ENCODE results near the gene PFDN1.

DNA sequence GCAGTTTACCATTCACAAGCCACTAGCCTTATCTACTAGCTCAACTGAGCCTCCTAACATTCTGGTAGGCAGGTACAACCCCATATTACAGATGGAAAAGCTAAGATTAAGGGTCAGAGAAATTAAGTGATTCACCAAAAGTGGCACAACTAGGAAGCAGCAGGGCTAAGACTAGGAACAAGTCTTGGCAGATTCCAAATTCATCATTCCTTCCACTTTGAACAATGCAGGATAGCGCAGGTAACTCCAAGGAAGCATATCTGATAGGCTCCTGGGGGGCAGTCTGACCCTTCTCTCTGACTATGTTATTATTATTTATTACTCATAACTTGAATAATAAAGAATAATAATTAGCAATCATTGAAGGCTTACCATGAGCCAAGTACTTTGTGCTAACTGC, 35.0 kb upstream of the PFDN1 start:
- TF ChIP-seq, protein P1, sequence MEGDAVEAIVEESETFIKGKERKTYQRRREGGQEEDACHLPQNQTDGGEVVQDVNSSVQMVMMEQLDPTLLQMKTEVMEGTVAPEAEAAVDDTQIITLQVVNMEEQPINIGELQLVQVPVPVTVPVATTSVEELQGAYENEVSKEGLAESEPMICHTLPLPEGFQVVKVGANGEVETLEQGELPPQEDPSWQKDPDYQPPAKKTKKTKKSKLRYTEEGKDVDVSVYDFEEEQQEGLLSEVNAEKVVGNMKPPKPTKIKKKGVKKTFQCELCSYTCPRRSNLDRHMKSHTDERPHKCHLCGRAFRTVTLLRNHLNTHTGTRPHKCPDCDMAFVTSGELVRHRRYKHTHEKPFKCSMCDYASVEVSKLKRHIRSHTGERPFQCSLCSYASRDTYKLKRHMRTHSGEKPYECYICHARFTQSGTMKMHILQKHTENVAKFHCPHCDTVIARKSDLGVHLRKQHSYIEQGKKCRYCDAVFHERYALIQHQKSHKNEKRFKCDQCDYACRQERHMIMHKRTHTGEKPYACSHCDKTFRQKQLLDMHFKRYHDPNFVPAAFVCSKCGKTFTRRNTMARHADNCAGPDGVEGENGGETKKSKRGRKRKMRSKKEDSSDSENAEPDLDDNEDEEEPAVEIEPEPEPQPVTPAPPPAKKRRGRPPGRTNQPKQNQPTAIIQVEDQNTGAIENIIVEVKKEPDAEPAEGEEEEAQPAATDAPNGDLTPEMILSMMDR (conservative IDR thresholded peaks at IDR 0.05): no peak
- no peak for TF ChIP-seq EZH2 (IDR thresholded peaks at IDR 0.05; ENCODE audit: low read depth)
